Renal pelvis (tissue), 4 donors: ENCODE data around the gene TXNDC2. TPM values are rescaled to one million over a fixed set of nuclear protein-coding genes. Genes with fewer than 3 reads are reported as not detected.

Source experiments
- DNase-seq: peaks from one replicate; pipeline ENCODE4 v3.0.0-alpha.2; 2013
- polyA plus RNA-seq, 3 donors: library from polyadenylated mRNA; unstranded; fragments of 120-200 nt; gene quantifications; one replicate each; pipeline ENCODE4 v1.2.1, GENCODE V29; 2013; ENCODE audit not compliant: insufficient read length in 3 of 3

Gene TXNDC2
- polyA plus RNA-seq, 3 donors, result 0.07 to 0.31 (median 0.07) TPM

GRCh38 chr18:9859232-9859631 lies 26.5 kb upstream of the TXNDC2 start:
- DNase-seq, result no peak

GRCh38 chr18:9860682-9861081 lies 25.1 kb upstream of the TXNDC2 start:
- no peak for DNase-seq

GRCh38 chr18:9861157-9861556 lies 24.6 kb upstream of the TXNDC2 start:
- DNase-seq, result no peak

- DNase-seq, result no peak
Observed at GRCh38 chr18:9861933-9862332, 23.8 kb upstream of the TXNDC2 start.

- no peak for DNase-seq
Observed at GRCh38 chr18:9862686-9863085, 23.1 kb upstream of the TXNDC2 start.

GRCh38 chr18:9863282-9863681 lies 22.5 kb upstream of the TXNDC2 start:
- DNase-seq, result no peak

- no peak for DNase-seq
Observed at GRCh38 chr18:9865764-9866490, 19.8 kb upstream of the TXNDC2 start.

GRCh38 chr18:9866627-9867026 lies 19.1 kb upstream of the TXNDC2 start:
- DNase-seq, result no peak

GRCh38 chr18:9867071-9867594 lies 18.6 kb upstream of the TXNDC2 start:
- no peak for DNase-seq

- no peak for DNase-seq
Observed at GRCh38 chr18:9868857-9869714, 16.7 kb upstream of the TXNDC2 start.

GRCh38 chr18:9869715-9870430 lies 15.9 kb upstream of the TXNDC2 start:
- DNase-seq, result no peak

- DNase-seq, result no peak
Observed at GRCh38 chr18:9870431-9871008, 15.3 kb upstream of the TXNDC2 start.

- DNase-seq, result no peak
Observed at GRCh38 chr18:9871244-9871746, 14.5 kb upstream of the TXNDC2 start.

GRCh38 chr18:9872823-9873222 lies 12.9 kb upstream of the TXNDC2 start:
- DNase-seq, result no peak

- DNase-seq, result no peak
Observed at GRCh38 chr18:9874728-9875127, 11.0 kb upstream of the TXNDC2 start.

GRCh38 chr18:9876212-9876866 lies 9.4 kb upstream of the TXNDC2 start:
- no peak for DNase-seq

GRCh38 chr18:9876867-9877654 lies 8.7 kb upstream of the TXNDC2 start:
- DNase-seq, result no peak

- no peak for DNase-seq
Observed at GRCh38 chr18:9877655-9878014, 8.1 kb upstream of the TXNDC2 start.

GRCh38 chr18:9878095-9878494 lies 7.7 kb upstream of the TXNDC2 start:
- DNase-seq, result no peak

- DNase-seq, result no peak
Observed at GRCh38 chr18:9878783-9879242, 7.0 kb upstream of the TXNDC2 start.
